Karpas-422 (cell line): ENCODE measurements around the gene MAP2K1. TPM values are rescaled to one million over a fixed set of nuclear protein-coding genes. Genes with fewer than 3 reads are reported as not detected.
A peak's percentile ranks its signal among the peaks of the same experiment; 100 is the strongest.

Experiments
- DNase-seq: peaks from one replicate; pipeline ENCODE4 v3.0.0-alpha.2; 2015
- H2AFZ ChIP-seq: fragments of 200-600 bp; sonication (generic); 2 replicates; pipeline ENCODE4 v1.6.1; 2014; ENCODE audit warnings: antibody characterized with exemption, low read length, mixed read lengths
- H3K27ac ChIP-seq: fragments of 200-600 bp; sonication (generic); 2 replicates; pipeline ENCODE4 v1.5.1; 2014; ENCODE audit warnings: mild to moderate bottlenecking, low read length, moderate library complexity
- H3K27me3 ChIP-seq: fragments of 200-600 bp; sonication (generic); 2 replicates; pipeline ENCODE4 v1.6.1; 2014; ENCODE audit warnings: low read length, mixed read lengths
- H3K36me3 ChIP-seq: fragments of 200-600 bp; sonication (generic); 2 replicates; pipeline ENCODE4 v1.6.1; 2014; ENCODE audit warnings: low read length, mixed read lengths; ENCODE audit not compliant: insufficient read depth
- H3K4me1 ChIP-seq: fragments of 200-600 bp; sonication (generic); 2 replicates; pipeline ENCODE4 v1.6.1; 2014; ENCODE audit warnings: mild to moderate bottlenecking, low read length, mixed read lengths
- H3K4me2 ChIP-seq: fragments of 200-600 bp; sonication (generic); 2 replicates; pipeline ENCODE4 v1.6.1; 2014; ENCODE audit warnings: low read length, low read depth, mild to moderate bottlenecking; ENCODE audit not compliant: poor library complexity, severe bottlenecking
- H3K4me3 ChIP-seq: fragments of 200-600 bp; sonication (generic); 2 replicates; pipeline ENCODE4 v1.5.1; 2014; ENCODE audit warnings: mild to moderate bottlenecking, antibody characterized with exemption, low read length, mixed read lengths
- H3K79me2 ChIP-seq: fragments of 200-600 bp; sonication (generic); 2 replicates; pipeline ENCODE4 v1.6.1; 2014; ENCODE audit warnings: mild to moderate bottlenecking, low read length, mixed read lengths
- H3K9ac ChIP-seq: fragments of 200-600 bp; sonication (generic); 2 replicates; pipeline ENCODE4 v1.6.0; 2014; ENCODE audit warnings: low read length
- H3K9me2 ChIP-seq: fragments of 200-600 bp; sonication (generic), shearing (Covaris generic); replicated peaks from 2 replicates; pipeline ENCODE4 v1.6.0; 2014; ENCODE audit warnings: mild to moderate bottlenecking, low read length, moderate library complexity; ENCODE audit not compliant: insufficient read depth
- H3K9me3 ChIP-seq: fragments of 300-700, 200-600 bp; sonication (generic); 2 replicates; pipeline ENCODE4 v1.6.1; 2014; ENCODE audit warnings: low read length, mixed read lengths
- H4K20me1 ChIP-seq: fragments of 200-600 bp; sonication (generic); 2 replicates; pipeline ENCODE4 v1.6.1; 2014; ENCODE audit warnings: mild to moderate bottlenecking, antibody characterized with exemption, low read length, low read depth; ENCODE audit not compliant: insufficient read depth
- small RNA-seq: library from RNA; depleted of rRNA; stranded (forward); fragments of <200 nt; gene quantifications from one replicate; pipeline ENCODE3, GENCODE V24; 2014
- total RNA-seq: library from RNA; depleted of rRNA; stranded (reverse); fragments of >200 nt; shearing (Covaris generic); gene quantifications from 2 replicates; pipeline ENCODE4 v1.2.3, GENCODE V29; 2014; ENCODE audit warnings: low replicate concordance; rRNA removed

Gene MAP2K1
- total RNA-seq, 1 experiment from 2014 or later: 46.6 TPM

- Histone ChIP-seq H3K9me3 (no peaks in the 10 kb centered on the region), H3K79me2 (peaks cover 68% of the 10 kb centered on the region), H3K36me3 (peaks cover 19% of the 10 kb centered on the region), H3K4me1 (peaks cover 22% of the 10 kb centered on the region), H4K20me1 (peaks cover 8% of the 10 kb centered on the region), H3K4me2 (no peak overlapping the region), H2AFZ (no peak overlapping the region), H3K9me2 (no peaks in the 10 kb centered on the region), H3K27ac (no peak overlapping the region), H3K4me3 (no peak overlapping the region), H3K27me3 (no peaks in the 10 kb centered on the region), H3K9ac (no peak overlapping the region)
- DNase-seq: peak; percentile 39
These were observed 121.7 kb downstream of the MAP2K1 start for GRCh38 chr15:66508293-66508883.

- no peak for DNase-seq
- peaks cover 3% of the 10 kb centered on the region; the same call in 1 of the 2 replicates for H3K4me1 ChIP-seq
- H3K27me3 ChIP-seq: no peaks in the 10 kb centered on the region
These were observed 127.9 kb downstream of the MAP2K1 start for GRCh38 chr15:66514586-66514985.

GRCh38 chr15:66515901-66516322, 129.2 kb downstream of the MAP2K1 start:
- Histone ChIP-seq H3K4me3 (no peak overlapping the region), H3K79me2 (peaks cover 12% of the 10 kb centered on the region), H3K9me3 (no peaks in the 10 kb centered on the region), H3K4me2 (no peak overlapping the region), H3K9ac (no peak overlapping the region), H3K27me3 (no peaks in the 10 kb centered on the region), H2AFZ (no peak overlapping the region), H3K36me3 (peaks cover 22% of the 10 kb centered on the region), H3K9me2 (no peaks in the 10 kb centered on the region), H3K4me1 (peaks cover 3% of the 10 kb centered on the region; the same call in 1 of the 2 replicates), H3K27ac (no peak overlapping the region), H4K20me1 (no peaks in the 10 kb centered on the region)
- no peak for DNase-seq

More at GRCh38 chr15:66514586-66514985, 127.9 kb downstream of the MAP2K1 start:
- no peak overlapping the region for H3K9ac ChIP-seq
- H3K27ac ChIP-seq: no peak overlapping the region
- H3K4me2 ChIP-seq: no peak overlapping the region
- H3K9me3 ChIP-seq: no peaks in the 10 kb centered on the region
- H3K4me3 ChIP-seq: no peak overlapping the region
- peaks cover 16% of the 10 kb centered on the region for H3K79me2 ChIP-seq
- no peak overlapping the region for H2AFZ ChIP-seq
- peaks cover 24% of the 10 kb centered on the region for H3K36me3 ChIP-seq
- H4K20me1 ChIP-seq: no peaks in the 10 kb centered on the region
- H3K9me2 ChIP-seq: no peaks in the 10 kb centered on the region

- Histone ChIP-seq H3K4me2 (no peak overlapping the region), H4K20me1 (no peaks in the 10 kb centered on the region), H3K36me3 (peaks cover 30% of the 10 kb centered on the region; the same call in 1 of the 2 replicates), H3K27ac (no peak overlapping the region), H3K27me3 (no peaks in the 10 kb centered on the region), H2AFZ (no peak overlapping the region), H3K79me2 (peaks cover 14% of the 10 kb centered on the region), H3K9me3 (no peaks in the 10 kb centered on the region), H3K9me2 (no peaks in the 10 kb centered on the region), H3K4me3 (no peak overlapping the region), H3K9ac (no peak overlapping the region), H3K4me1 (no peaks in the 10 kb centered on the region)
- DNase-seq: no peak
These were observed 137.2 kb downstream of the MAP2K1 start for GRCh38 chr15:66523926-66524325.

GRCh38 chr15:66524838-66525237, 138.1 kb downstream of the MAP2K1 start:
- Histone ChIP-seq H3K9me2 (no peaks in the 10 kb centered on the region), H3K36me3 (peaks cover 36% of the 10 kb centered on the region; the same call in 1 of the 2 replicates), H3K9me3 (no peaks in the 10 kb centered on the region), H3K9ac (no peak overlapping the region), H3K4me3 (no peak overlapping the region), H3K27me3 (no peaks in the 10 kb centered on the region), H3K4me1 (no peaks in the 10 kb centered on the region), H3K4me2 (no peak overlapping the region), H3K79me2 (peaks cover 14% of the 10 kb centered on the region), H3K27ac (no peak overlapping the region), H2AFZ (no peak overlapping the region), H4K20me1 (no peaks in the 10 kb centered on the region)
- no peak for DNase-seq

- H3K9ac ChIP-seq: no peak overlapping the region
- H4K20me1 ChIP-seq: no peaks in the 10 kb centered on the region
- H3K9me3 ChIP-seq: no peaks in the 10 kb centered on the region
- H3K79me2 ChIP-seq: no peaks in the 10 kb centered on the region; the same call in 1 of the 2 replicates
- H3K4me2 ChIP-seq: no peak overlapping the region
- H3K9me2 ChIP-seq: no peaks in the 10 kb centered on the region
- H3K4me3 ChIP-seq: no peak overlapping the region
- peaks cover 55% of the 10 kb centered on the region; the same call in 1 of the 2 replicates for H3K36me3 ChIP-seq
- no peak overlapping the region for H2AFZ ChIP-seq
- no peak overlapping the region for H3K27ac ChIP-seq
- no peak for DNase-seq
- H3K4me1 ChIP-seq: no peaks in the 10 kb centered on the region
- no peaks in the 10 kb centered on the region for H3K27me3 ChIP-seq
These were observed 148.3 kb downstream of the MAP2K1 start for GRCh38 chr15:66535056-66535455.

Small RNAs within 50 kb of the gene (small RNA-seq; reads per million reads assigned to genes)
- not detected for gene ATP5MFP6
- gene MIR4512: 0.36 reads per million
- gene RF00019: not detected
- not detected for gene RF01159
- gene SCARNA14: 18.7 reads per million, percentile 96 among the genes with 10 or more reads in this experiment
- gene SNORD16: not detected
- gene SNORD18A: not detected
- not detected for gene SNORD18B
- not detected for gene SNORD18C

Other genes starting within 250 kb of the MAP2K1 start
- gene MEGF11, start 133.2 kb upstream of the MAP2K1 start, total RNA-seq: not detected in 2 replicates
- gene DIS3L, start 93.3 kb upstream of the MAP2K1 start, total RNA-seq: 25.5 and 40.2 TPM in 2 replicates
- gene TIPIN, start 30.2 kb upstream of the MAP2K1 start, total RNA-seq: 8.4 and 16.5 TPM in 2 replicates
- 20.2 and 33.0 TPM in 2 replicates for gene SNAPC5, start 110.8 kb downstream of the MAP2K1 start, total RNA-seq
- gene RPL4, start 117.9 kb downstream of the MAP2K1 start, total RNA-seq: 5,548 and 5,820 TPM in 2 replicates
- 7.4 and 20.8 TPM in 2 replicates for gene ZWILCH, start 118.4 kb downstream of the MAP2K1 start, total RNA-seq
- gene LCTL, start 179.1 kb downstream of the MAP2K1 start, total RNA-seq: not detected in 2 replicates